Mesenteric fat pad (tissue), 1 donor: ENCODE results near the gene BLMH. TPM values are rescaled to one million over a fixed set of nuclear protein-coding genes. Genes with fewer than 3 reads are reported as not detected.

Experiments
- DNase-seq: peaks from one replicate; pipeline ENCODE4 v3.0.0-alpha.2; 2020; ENCODE audit warnings: low spot score
- long read RNA-seq: library from polyadenylated mRNA; unstranded; transcript quantifications from one replicate; pipeline ENCODE4 v2.0.0, GENCODE V29; 2020
- total RNA-seq: library from RNA; stranded (reverse); fragmentation: NEBNext Ultra II Directional; extraction: Animal tissue kit (Norgen Biotek cat#: 25700); gene quantifications from one replicate; pipeline ENCODE4 v1.2.1, GENCODE V29; 2021
- donor health status: DM: yes; HTN: yes; CAD: no.

Gene BLMH, protein sequence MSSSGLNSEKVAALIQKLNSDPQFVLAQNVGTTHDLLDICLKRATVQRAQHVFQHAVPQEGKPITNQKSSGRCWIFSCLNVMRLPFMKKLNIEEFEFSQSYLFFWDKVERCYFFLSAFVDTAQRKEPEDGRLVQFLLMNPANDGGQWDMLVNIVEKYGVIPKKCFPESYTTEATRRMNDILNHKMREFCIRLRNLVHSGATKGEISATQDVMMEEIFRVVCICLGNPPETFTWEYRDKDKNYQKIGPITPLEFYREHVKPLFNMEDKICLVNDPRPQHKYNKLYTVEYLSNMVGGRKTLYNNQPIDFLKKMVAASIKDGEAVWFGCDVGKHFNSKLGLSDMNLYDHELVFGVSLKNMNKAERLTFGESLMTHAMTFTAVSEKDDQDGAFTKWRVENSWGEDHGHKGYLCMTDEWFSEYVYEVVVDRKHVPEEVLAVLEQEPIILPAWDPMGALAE
- 26.8 TPM for total RNA-seq
- long read RNA-seq, transcript BLMH-201 (12 exons, 2,365 nt): major isoform, 73 of 82 reads
- long read RNA-seq, partial matches to known transcripts: 5 of 82 reads
- long read RNA-seq, other reads (novel, unspliced or antisense): 3 of 82 reads

DNA sequence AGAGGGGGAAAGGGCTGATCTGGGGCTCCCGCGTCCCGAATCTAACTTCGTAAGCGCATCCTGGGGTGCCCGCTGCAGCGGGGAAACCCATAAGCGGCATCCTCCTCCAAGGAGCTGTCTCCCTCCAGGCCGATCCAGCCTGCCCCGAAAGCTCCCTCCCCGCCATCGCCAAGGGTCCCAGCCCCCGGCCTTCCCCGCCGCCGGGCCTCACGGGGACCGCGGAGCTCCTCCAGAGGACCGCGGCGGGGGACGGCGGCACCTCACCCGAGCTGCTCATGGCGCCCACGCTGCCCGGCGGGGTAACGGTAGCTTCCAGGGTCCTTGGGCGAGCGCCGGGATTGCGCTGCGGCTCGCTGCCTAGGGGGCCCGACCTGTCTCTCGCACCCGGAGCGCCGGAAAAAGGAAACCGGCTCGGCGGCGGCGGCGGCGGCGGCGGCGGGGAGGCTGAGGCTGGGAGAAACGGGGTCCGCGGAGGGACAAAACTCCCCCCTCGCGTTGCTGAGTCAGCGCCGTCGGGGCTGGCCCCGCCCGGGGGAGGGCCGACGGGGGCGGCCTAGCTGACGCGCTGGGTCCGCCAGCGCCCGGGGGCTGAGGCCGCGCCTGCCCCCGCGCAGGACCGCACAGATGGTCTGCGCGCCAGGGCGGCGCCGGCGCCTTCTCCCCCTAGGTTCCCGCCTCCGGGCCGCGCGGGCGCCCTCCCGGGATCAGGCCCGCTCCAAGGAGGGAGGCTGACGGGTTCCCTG lies at the start of gene BLMH:
Gene BLMH, minus strand, starts transcription at position 402 of the 743 bp plus-strand sequence. Its CDS starts 125 bp downstream, at position 277.
- DNase-seq: peak; percentile 92

DNA sequence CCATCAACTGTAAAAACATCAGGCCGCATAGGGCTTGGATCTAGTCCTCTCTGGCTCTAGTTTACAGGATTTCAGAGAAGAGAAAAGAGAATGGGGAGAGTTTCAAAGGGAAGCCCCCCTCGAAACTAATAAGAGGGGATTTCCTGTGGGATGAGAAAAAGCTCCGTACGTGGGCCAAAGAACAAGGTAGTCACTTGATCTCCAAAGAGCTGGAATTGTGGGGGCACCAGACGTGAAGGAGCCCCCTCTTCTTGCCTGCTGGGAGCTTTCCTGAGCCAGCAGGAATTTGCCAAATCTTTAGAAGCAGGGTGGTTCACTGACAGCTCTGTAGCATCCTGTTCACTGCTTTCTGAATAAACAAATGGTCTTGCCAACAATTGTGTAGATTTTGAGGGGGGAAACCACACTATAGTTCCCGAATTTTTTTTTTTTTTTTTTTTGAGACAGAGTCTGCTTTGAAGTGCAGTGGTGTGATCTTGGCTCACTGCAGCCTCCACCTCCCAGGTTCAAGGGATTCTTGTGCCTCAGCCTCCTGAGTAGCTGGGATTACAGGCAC lies 49.1 kb upstream of the BLMH start:
- DNase-seq: no peak

DNA sequence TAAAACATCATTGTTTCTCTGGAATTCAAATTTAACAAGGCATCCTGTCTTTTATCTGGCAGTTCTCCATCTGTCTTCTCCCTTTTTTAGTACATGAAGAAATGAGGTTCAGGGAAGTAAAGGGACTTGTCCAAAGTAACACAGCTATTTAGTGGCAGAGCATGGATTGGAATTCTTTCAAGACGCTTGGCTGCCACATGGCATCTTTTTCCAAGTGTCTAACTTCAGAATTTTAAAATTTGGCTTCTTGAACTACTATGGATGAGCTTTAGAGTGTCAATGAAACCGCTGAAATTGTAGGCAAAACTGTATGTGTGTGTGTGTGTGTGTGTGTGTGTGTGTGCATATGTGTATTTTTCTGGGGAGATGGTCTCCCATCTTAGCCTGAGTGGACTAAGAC lies 47.3 kb upstream of the BLMH start:
- DNase-seq: no peak

DNA sequence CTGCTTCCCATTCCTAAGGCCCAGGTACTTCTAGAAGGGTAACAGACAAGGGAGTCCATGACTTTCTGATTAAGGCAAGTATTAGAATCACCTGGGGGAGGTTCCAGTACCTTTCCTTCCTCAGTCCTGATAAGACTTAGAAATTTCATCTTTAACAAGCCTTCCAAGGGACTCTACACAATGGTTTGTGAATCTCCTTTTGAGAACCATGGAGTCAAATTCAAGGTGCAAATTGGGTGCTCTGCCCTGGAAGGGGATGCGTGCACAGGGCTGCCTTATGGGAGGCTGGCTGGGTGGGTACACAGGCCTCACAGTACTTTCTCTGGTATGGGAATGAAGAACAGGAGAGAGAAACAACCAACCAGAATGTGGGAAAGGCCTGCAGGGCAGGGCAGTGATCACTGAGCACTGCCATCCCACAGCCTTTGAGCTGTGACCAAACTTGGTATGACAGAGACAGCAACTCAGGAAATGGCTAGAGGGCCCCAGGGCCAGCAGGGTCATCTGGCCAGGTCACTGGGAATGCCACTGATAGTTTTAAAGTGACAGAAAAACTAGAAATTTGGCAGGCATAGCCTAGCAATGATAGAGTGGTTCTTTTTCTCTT lies 45.8 kb upstream of the BLMH start:
- DNase-seq: no peak

DNA sequence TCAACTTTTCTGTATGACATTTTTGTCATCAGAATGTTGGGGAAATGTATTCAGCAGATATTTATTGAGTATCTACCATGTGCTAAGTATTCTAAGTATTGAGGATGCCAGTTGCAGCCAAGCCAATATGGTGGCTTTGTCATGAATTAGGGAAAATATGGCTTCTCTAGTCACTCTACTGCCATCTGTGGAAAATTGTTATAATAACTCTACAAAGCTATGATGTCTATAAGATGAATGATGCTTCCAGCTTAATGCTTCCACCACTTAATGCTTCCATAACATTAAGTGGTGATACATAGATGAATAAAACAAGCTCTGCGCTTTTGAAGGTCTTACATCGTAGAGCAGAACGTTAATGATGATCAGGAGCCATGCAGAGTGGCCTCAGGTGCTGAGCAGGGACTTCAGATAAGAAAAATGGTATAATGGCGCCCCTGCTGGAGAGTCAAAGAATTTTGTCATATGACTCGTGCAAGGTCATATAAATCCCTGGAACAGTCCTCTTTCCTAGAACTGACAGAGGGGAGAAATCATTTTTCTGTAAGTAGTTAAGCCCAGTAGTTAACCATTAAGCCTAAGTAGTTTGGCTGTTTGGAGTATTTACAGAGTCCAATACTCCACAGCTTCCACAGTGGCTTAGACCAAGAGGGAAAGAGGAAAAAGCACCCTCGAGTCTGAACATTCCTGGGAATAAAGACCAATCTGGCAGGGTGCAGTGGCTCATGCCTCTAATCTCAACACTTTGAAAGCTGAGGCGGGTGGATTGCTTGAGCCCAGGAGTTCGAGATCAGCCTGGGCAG lies 44.8 kb upstream of the BLMH start:
- no peak for DNase-seq

DNA sequence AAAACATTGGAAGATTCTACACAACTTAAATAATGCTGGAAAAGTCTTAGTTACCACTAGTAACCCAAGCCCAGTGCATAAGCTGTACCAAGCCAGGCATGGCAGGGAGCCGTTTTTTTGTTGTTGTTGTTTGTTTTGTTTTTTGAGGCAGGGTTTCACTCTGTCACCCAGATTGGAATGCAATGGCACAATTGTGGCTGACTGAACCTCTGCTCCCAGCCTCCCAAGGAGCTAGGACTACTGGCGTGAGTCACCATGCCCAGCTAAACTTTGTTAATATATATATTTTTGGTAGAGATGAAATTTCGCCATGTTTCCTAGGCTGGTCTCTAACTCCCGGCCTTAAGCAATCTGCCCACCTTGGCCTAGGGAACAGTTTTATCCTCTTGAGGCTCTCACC lies 42.7 kb upstream of the BLMH start:
- no peak for DNase-seq

DNA sequence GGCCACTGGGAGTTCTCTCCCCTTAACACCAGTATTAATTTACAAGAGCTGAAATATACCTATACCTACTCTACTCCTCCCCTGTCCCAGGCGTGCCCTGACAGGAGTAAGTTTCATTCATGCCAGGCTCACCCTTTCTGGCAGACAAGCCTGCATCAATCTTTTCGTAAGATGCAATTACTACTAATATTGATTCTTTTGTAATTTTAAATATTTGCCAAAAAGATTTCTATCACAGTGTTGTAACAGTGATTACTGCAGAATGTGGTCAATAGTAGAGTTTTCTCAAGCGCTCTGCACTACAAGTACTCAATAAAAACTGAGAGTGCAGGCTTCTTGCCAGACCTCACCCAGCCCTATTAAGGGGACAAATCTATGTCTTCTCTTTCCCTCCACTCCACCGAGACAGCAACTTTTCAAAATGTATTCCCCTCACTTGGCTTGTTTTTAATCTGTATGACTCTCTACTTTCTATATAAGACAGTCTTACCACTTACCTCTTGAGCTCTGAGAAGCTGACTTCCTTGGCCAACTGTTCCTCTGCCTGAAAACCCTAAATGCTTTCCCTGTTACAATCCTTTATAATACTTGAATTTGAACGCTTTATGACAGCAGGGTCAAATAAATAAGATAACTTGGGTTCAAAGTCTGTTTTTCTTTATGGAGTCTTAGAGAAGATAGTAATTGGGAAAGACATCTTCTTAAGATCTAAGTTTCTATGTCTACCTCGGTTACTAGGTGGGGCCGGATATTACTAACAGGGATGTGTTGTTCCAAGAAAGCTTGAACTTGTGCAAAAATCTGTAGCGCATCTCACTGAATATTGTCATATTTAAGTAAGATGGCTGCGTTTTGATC lies 42.0 kb upstream of the BLMH start, which contains the start of gene TMIGD1:
Gene TMIGD1, minus strand, starts transcription at position 555 of the 858 bp plus-strand sequence. CDS start 1,924 bp downstream, outside the sequence.
- no peak for DNase-seq

DNA sequence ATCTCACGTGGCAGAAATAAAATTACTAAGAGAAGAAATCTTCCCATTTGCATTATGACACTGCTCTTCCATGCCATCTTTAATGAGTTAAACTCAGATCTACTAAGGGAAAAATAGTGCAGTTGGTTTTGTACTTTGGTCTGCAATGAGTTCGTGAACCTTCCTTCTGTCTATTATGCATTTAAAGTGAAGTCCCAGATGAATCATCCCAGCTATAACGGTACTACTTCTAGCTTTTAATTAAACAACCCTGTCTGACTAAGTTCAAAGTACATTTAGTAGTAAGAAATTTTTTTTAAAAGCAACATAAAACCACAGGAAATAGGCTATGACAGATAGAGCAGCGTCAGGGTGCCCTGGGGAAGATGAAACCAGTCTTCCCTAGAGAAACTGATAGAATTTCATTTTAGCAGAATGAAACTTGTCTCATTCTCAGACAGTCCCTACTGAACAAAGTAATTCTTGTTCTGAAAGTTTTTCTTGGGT lies 40.4 kb upstream of the BLMH start:
- DNase-seq: no peak

DNA sequence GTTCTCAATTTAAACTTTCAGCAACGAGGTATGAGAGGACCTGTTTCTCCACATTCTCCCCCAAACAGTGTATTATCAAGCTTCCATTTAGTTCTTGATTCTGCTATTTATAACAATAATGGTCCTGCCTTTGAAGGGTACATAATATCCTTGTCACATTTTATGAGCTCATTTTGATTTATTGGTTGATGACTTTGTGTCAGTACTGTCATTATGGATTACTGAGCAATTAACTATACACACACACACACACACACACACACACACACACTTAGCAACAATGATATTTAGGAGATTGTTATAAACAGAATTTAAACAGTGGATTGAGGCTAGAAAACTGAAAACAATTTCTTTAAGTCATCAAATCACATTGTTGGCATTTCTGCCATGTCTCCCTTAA lies 35.1 kb upstream of the BLMH start:
- DNase-seq: no peak

DNA sequence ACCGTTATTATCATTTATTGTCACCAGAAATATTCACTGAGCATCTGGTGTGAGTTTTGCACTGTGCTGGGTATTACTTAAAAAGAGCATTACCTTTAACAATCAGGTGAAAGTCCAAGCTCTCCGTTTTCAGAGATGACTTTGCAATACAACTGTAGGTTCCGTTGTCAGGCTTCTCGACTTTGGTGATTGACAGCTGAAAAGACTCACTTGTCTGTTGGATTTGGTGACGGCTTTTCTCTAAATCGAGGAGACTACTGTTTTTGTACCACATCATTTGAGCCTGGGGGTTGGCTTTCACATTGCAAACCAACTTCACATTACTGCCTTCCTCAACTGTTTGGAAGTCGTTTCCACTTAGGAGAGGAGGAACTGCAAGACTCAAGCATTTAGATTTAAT lies 33.0 kb upstream of the BLMH start:
- no peak for DNase-seq

DNA sequence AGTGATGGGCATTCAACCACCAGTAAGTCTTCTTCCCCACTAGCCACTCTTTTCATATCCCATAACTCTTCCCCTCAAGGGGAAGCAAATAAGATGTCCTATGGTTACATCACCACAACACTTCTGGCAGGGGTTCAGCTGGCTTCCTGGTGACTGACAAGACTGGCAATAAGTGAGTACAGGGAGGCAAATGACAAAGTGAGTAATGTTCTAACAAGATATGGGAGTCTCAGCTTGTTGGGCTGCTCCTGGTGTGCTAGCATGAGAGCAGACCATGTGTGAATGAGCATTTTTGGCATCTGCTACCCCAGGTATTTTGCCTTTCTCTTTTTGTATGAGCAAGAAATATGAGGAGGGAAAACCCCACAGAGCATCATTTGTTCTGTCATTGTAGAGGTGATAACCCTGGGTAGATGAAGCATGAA lies 32.2 kb upstream of the BLMH start:
- no peak for DNase-seq

DNA sequence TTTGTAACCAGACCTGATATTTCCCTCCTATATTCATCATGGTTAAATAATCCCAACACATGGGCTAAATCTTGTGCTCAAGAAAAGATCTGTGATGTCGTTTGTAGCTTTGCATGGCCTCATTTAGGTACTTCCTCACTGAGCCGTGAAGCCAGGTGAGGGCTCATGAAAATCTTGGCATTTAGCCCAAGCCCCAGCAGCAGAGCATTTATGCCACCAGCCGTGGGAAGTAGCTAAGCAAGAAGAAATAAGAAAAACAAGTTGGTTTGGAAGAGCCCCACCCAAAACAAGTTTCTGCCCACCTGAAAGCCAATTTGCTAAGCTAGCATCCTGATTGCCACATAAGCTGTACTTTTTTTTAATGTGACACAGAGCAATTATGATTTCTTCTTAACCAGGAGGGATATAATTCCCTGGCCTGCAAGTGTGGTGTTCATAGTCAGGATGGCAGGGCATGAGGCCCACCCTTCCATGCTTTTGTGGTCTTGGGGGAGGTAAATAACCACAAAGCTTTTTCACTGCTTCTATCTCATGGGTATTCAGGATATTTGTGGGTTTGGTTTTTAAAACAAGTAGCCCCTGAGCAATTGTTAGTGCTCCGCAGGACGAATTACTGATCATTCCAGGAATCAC lies 31.6 kb upstream of the BLMH start:
- DNase-seq: no peak

DNA sequence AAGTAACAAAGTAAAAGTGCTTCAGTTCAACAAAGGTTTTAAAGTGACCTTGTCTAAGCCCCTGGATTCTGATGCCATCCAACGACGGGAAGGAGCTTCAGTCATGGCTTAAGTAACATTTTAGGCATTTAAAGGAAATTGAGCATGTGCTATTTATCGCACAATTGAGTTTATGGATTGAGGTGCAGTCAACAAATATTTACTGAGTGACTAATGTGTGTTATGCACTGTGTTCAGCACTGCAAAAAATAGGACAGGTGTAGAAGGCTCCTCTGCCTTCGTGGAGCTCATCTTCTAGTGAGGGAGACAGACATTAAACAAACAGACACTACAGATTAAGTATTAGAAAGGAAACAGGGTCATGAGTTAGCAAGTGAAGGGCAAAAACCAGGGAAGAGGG lies 29.6 kb upstream of the BLMH start:
- no peak for DNase-seq

DNA sequence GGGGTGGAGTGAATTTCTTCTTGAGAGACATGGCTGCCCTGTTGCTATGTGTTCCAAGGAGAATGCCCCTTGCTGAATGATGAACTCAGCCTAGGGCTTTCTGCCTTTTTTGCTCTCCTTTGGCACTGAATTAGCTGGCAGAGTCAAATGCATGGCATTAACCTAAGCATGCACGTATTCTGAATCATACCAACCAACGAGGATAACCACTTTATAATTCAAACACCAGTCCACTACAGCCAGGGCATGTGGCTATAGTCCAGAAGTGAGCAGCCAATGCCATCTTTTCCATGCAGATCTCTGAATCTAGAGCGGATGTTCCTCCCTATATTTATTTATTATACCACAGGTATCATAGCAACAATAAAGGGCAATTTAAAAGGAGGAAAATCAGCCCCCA lies 26.4 kb upstream of the BLMH start:
- DNase-seq: no peak

DNA sequence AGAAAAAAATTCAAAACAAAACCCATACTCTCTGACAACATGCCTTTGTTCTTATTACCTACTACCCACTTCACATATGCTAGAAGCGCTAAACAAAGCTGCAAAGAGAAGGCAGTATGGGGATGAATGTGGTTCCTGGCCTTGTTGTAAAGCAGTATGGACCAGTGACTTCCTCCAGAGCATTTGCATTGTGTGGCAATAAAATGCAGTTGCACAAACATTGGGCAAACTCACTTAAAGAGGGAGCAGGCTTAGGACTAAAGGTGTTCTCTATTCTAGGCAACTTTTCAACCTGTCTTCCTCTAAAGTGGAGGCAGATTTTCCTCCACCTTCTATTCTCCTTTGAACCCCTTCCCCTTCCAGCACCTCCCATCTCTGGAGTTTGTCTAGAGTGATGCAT lies 25.0 kb upstream of the BLMH start:
- no peak for DNase-seq

DNA sequence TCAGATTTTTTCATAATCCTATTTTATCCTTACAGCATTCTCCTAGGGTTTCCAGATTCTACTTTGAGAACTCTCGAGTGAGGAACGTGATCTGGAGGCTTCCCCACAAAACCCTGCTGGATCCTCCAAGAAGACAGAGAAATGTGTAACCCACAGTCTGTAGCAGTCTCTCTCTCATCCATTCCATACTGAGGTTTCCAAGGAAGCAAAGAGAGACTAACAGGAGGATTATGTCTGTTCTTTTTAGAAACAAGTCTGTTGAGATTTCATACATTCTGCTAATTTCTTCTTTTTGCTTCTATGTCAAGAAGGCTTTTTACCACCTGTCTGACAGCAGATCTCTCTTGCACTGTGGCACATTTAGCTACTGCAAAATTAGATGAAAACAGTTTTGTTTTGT lies 23.4 kb upstream of the BLMH start:
- DNase-seq: no peak

DNA sequence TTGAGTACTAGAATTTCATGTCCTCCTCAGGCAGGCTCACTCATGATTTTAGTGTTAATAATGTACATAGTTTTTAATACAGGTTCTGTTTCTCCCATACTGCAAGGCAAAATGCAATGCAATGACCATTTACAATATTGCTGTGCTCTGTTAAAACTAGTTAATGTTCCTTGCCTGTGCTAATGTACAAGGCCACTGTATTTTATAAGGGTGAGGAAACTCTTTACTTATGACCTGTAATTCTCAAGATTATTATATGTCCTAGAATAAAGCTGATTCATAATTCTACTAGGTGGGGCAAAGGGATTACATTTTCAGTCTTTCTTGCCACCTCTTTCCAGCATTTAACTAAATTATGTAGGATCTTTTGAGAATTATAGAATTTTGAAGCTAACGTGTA lies 22.7 kb upstream of the BLMH start:
- no peak for DNase-seq

DNA sequence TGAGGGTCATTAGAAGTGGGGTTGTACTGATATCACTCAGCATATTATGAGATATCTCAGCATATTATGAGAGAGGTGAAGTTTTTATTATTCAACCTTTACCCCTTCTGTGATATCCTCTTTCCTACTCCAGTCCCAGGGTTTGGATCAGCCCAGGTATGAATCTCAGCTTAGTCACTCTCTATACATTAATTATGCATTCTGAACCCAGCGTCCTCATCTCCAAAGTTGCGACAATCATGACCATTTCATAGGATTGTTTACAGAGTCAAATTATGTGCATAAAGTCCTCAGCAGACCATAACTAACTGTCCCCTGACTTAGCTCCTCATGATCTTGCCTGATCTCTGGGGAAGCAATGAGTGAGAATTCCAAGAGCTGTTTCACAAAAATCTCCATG lies 20.5 kb upstream of the BLMH start:
- DNase-seq: no peak

DNA sequence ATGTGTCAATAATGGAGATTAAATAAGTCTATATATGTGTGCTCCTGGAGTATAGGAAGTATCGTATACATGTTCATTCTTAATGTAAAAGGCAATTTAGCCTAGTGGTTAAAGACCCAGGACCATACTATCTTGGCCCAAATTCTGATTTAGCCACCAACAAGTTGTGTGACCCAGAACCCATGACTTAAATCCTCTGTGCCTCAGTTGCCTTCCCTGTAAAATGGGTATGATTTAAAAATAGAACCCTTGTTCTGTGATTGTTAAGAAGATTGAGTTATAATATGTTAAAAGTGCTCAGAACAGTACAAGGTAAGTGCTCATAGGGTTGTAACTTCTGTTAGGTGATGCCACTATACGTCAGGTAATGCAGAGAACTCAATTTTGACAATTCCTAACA lies 18.8 kb upstream of the BLMH start:
- no peak for DNase-seq
